ENCODE measurements around the gene DENND1B. TPM values are rescaled to one million over a fixed set of nuclear protein-coding genes. Genes with fewer than 3 reads are reported as not detected.

DENND1B gene
- polyA plus RNA-seq, 1 of the 3 experiments (the other 2 are of a cell fraction), result 1.4 TPM

DNA sequence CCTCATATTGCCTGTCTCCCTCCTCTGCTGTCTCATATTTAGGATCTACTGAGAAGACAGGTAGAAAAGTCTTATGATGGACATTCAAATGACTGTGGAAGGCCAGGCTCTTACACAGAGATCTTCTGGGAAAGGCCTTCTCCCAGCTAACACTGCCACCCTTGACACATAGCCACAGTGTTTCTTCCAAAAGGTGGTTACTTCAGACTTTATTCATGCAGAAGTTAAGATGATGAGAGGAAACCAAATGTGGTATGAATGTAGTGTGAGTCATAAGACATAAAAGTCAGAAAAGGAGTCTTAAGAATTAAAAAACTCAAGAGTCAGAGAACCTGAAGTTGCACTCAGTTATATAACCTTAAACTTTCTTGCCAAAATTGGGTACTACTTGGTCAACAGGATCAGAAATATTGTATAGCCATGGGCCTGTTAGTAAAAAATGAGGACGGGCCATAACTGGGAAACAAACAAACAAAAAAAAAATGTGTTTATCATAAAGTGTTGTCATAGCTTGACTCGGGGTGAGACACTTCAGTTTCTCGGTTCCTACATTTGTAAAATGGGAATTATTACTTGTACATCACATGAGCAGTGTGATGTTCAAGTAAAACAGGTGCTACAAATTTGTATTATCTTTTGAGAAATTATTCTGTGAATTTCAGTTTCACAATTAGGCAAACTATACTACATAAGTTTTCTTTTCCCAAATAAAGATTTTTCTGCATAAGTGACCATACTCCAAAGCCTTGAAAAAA lies 1.2 kb upstream of the DENND1B start (continued):
- TF ChIP-seq REST (IDR thresholded peaks at IDR 0.05; ENCODE audit: low read depth, low read length) (no peak), MEF2A (IDR thresholded peaks at IDR 0.05; ENCODE audit: borderline replicate concordance, low read depth) (no peak), GABPA (IDR thresholded peaks at IDR 0.05; ENCODE audit: low read depth) (no peak), RCOR1 (IDR thresholded peaks at IDR 0.05; ENCODE audit: low read length) (no peak), YY1 (IDR thresholded peaks at IDR 0.05; ENCODE audit: low read depth) (no peak), SIN3A (IDR thresholded peaks at IDR 0.05; ENCODE audit: borderline replicate concordance, low read depth, low read length) (no peak), RXRA (IDR thresholded peaks at IDR 0.05; ENCODE audit: borderline replicate concordance, low read depth) (no peak), MXI1 (IDR thresholded peaks at IDR 0.05; ENCODE audit: low read depth, low read length) (no peak), GATA2 (CRISPR knock-in tag; IDR thresholded peaks at IDR 0.05) (no peak), POLR2AphosphoS5 (IDR thresholded peaks at IDR 0.05; ENCODE audit: low read depth, low read length) (peak; percentile 27; the same call in 1 of the 2 replicates), EP300 (IDR thresholded peaks at IDR 0.05; ENCODE audit: borderline replicate concordance in 1 of 2, low read depth in 1 of 2, low read length in 1 of 2) (no peak), JUND (IDR thresholded peaks at IDR 0.05) (peak; percentile 63)

- ChIA-PET CTCF (no interaction called here), POLR2A (no interaction called here)
- Histone ChIP-seq H3K9me3 (no peaks in the 10 kb centered on the region), H4K20me1 (ENCODE audit: insufficient read depth) (no peaks in the 10 kb centered on the region), H3K27ac (ENCODE audit: low read depth in 2 of 2, low read length in 1 of 2) (peak overlapping the region; percentile 58 to 62; a peak in 3 of 4 replicates), H3K4me3 (ENCODE audit: low read depth in 2 of 2, low read length in 1 of 2) (peak overlapping the region; percentile 71 to 72), H3K9me2 (no peaks in the 10 kb centered on the region), H3K27me3 (ENCODE audit: insufficient read depth) (no peaks in the 10 kb centered on the region), H3K4me1 (ENCODE audit: control insufficient read depth in 1 of 2, insufficient read depth in 2 of 2, low read depth in 1 of 2, low read length in 1 of 2) (peaks cover 7 to 14% of the 10 kb centered on the region in 2 experiments), H3K79me2 (ENCODE audit: insufficient read depth) (peaks cover 31% of the 10 kb centered on the region), H2AFZ (ENCODE audit: low read depth) (peak overlapping the region; percentile 87), H3K4me2 (peak overlapping the region; percentile 89), H3F3A (replicated peaks; ENCODE audit: insufficient read depth) (peaks cover 20% of the 10 kb centered on the region), H3K36me3 (replicated peaks in 1 of 2; ENCODE audit: control insufficient read depth in 1 of 2, insufficient read depth in 2 of 2, low read length in 1 of 2) (no peaks in the 10 kb centered on the region), H3K9ac (peak overlapping the region; percentile 85)
- 15% methylated on average over 8 of the region's 71 CpGs for WGBS (ENCODE audit: low lambda C conversion rate)
- DNase-seq, result peak; percentile 75
- TF ChIP-seq GATA2 (CRISPR knock-in tag; IDR thresholded peaks at IDR 0.05), result no peak
- no peak for TF ChIP-seq TAF1 (IDR thresholded peaks at IDR 0.05; ENCODE audit: borderline replicate concordance, low read depth, low read length)
- TF ChIP-seq, protein P1, sequence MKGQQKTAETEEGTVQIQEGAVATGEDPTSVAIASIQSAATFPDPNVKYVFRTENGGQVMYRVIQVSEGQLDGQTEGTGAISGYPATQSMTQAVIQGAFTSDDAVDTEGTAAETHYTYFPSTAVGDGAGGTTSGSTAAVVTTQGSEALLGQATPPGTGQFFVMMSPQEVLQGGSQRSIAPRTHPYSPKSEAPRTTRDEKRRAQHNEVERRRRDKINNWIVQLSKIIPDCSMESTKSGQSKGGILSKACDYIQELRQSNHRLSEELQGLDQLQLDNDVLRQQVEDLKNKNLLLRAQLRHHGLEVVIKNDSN (IDR thresholded peaks at IDR 0.05; ENCODE audit: borderline replicate concordance, low read depth), result no peak
- no peak for TF ChIP-seq NRF1 (IDR thresholded peaks at IDR 0.05; ENCODE audit: low read depth, low read length)
- TF ChIP-seq MEF2A (IDR thresholded peaks at IDR 0.05; ENCODE audit: borderline replicate concordance, low read depth), result no peak
- TF ChIP-seq FOXM1 (IDR thresholded peaks at IDR 0.05; ENCODE audit: low read depth), result no peak
Measured at GRCh38 chr1:197774466-197775281, 606 bp downstream of the DENND1B start.
